ENCODE results near the gene RPLP2. TPM values are rescaled to one million over a fixed set of nuclear protein-coding genes. Genes with fewer than 3 reads are reported as not detected.

The RPLP2 gene
- total RNA-seq, 1 experiment from 2014 or later = 3,468 TPM

DNA sequence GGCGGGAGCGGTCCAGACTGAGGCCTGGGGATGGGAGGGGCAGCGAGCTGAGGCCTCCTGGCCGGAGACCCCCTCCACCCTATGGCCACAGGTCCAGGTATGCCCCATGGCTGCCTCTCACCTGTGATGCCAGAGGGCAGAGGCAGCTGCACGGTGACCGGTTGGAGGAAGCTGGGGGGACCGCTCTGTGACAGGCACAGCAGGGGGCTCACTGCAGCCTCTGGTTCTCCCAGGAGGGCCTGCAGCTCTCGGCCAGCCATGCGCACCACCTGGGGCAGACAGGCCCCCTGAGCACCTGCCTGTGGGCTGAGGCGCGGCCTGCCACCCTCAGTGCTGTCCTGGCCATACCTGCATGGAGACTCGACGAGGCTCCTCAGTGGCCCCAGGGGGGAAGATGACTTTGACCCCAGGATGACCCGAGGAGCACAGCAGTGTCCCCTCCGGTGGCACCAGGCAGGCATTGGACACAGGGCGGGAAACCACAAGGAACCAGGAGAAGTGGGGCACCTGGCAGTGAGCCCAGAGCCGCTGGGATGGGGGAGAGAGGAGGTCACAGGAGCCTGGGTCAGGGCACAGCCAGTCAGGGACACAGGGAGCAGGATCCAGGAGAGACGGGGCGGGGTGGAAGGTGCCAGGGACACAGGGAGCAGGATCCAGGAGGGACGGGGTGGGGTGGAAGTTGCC is 8.5 kb upstream of the RPLP2 start:
- in situ Hi-C loops (cut with HindIII; ENCODE audit: low pct_unique_long_range_greater_than_20kb, low sequenced_read_pairs) = no loop called here
- POLR2A ChIA-PET = no interaction called here

DNA sequence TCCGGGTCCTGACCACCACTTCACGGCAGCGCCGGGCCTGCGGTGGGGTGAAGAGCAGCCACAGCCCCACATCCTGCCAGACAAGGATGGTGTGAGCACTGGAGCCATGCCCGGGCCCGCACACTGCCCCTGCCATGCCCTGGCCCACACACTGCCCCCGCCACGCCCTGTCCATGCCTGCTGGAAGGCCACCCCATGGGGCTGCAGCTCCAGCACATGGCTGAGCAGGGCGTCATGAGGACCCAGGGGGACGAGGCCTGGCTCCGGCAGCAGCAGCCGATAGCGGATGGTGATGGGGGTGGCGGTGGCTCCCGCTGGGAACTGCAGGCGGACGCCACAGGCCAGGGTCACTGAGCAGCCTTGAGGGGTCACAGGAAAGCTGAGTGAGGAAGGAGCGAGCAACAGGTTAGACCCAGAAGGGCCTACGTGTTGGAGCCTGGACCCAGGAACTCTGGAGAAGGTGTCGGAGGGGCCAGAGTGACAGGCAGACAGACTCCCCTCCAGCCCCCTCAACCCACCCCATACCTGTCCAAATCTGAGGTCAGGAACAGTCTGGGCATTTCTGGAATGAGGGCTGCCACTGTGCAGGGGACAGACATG is 7.6 kb upstream of the RPLP2 start:
- intact Hi-C loops (cut with micrococcal nuclease; ENCODE audit: unreplicated experiment) = no loop called here
- no peak for TF ChIP-seq SIN3A (IDR thresholded peaks at IDR 0.05; ENCODE audit: borderline replicate concordance, insufficient read depth, low read depth, low read length)
- TF ChIP-seq, protein P1, sequence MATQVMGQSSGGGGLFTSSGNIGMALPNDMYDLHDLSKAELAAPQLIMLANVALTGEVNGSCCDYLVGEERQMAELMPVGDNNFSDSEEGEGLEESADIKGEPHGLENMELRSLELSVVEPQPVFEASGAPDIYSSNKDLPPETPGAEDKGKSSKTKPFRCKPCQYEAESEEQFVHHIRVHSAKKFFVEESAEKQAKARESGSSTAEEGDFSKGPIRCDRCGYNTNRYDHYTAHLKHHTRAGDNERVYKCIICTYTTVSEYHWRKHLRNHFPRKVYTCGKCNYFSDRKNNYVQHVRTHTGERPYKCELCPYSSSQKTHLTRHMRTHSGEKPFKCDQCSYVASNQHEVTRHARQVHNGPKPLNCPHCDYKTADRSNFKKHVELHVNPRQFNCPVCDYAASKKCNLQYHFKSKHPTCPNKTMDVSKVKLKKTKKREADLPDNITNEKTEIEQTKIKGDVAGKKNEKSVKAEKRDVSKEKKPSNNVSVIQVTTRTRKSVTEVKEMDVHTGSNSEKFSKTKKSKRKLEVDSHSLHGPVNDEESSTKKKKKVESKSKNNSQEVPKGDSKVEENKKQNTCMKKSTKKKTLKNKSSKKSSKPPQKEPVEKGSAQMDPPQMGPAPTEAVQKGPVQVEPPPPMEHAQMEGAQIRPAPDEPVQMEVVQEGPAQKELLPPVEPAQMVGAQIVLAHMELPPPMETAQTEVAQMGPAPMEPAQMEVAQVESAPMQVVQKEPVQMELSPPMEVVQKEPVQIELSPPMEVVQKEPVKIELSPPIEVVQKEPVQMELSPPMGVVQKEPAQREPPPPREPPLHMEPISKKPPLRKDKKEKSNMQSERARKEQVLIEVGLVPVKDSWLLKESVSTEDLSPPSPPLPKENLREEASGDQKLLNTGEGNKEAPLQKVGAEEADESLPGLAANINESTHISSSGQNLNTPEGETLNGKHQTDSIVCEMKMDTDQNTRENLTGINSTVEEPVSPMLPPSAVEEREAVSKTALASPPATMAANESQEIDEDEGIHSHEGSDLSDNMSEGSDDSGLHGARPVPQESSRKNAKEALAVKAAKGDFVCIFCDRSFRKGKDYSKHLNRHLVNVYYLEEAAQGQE (IDR thresholded peaks at IDR 0.05; ENCODE audit: insufficient read depth in 1 of 2, low read depth in 2 of 2, low read length in 1 of 2) = no peak
- TF ChIP-seq, protein P2, sequence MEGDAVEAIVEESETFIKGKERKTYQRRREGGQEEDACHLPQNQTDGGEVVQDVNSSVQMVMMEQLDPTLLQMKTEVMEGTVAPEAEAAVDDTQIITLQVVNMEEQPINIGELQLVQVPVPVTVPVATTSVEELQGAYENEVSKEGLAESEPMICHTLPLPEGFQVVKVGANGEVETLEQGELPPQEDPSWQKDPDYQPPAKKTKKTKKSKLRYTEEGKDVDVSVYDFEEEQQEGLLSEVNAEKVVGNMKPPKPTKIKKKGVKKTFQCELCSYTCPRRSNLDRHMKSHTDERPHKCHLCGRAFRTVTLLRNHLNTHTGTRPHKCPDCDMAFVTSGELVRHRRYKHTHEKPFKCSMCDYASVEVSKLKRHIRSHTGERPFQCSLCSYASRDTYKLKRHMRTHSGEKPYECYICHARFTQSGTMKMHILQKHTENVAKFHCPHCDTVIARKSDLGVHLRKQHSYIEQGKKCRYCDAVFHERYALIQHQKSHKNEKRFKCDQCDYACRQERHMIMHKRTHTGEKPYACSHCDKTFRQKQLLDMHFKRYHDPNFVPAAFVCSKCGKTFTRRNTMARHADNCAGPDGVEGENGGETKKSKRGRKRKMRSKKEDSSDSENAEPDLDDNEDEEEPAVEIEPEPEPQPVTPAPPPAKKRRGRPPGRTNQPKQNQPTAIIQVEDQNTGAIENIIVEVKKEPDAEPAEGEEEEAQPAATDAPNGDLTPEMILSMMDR (IDR thresholded peaks at IDR 0.05) = no peak
- no peak for TF ChIP-seq TCF7L2 (IDR thresholded peaks at IDR 0.05; ENCODE audit: low read depth, low read length)
- no peak for TF ChIP-seq POLR2AphosphoS5 (IDR thresholded peaks at IDR 0.05; ENCODE audit: low read depth, low read length)
- POLR2A ChIA-PET = no interaction called here
- no peak overlapping the region for H3K4me3 ChIP-seq (ENCODE audit: low read depth in 2 of 2, low read length in 2 of 2)
- in situ Hi-C loops (cut with HindIII; ENCODE audit: low pct_unique_long_range_greater_than_20kb, low sequenced_read_pairs) = no loop called here
- H3K36me3 ChIP-seq (ENCODE audit: control insufficient read depth, insufficient read depth, low read length) = no peaks in the 10 kb centered on the region
- H3K4me1 ChIP-seq (ENCODE audit: control insufficient read depth, insufficient read depth, low read length) = peaks cover 35% of the 10 kb centered on the region
- CTCF ChIA-PET = no interaction called here
- no peaks in the 10 kb centered on the region for H3K27me3 ChIP-seq (ENCODE audit: control insufficient read depth, insufficient read depth, low read length)
- ATAC-seq (no peak), DNase-seq (ENCODE audit: low read depth, low spot score) (no peak)
- no peak overlapping the region for H3K27ac ChIP-seq (ENCODE audit: low read length)
- no peaks in the 10 kb centered on the region for H3K9me3 ChIP-seq (ENCODE audit: control insufficient read depth, insufficient read depth, low read depth, low read length)
- BruUV-seq (replicated peaks) = no TSS peak

More for the DNA sequence above, 8.5 kb upstream of the RPLP2 start:
- Histone ChIP-seq H3K9me3 (ENCODE audit: control insufficient read depth, insufficient read depth, low read depth, low read length) (no peaks in the 10 kb centered on the region), H3K27ac (ENCODE audit: low read length) (no peak overlapping the region), H3K27me3 (ENCODE audit: control insufficient read depth, insufficient read depth, low read length) (no peaks in the 10 kb centered on the region), H3K4me3 (ENCODE audit: low read depth in 2 of 2, low read length in 2 of 2) (no peak overlapping the region), H3K4me1 (ENCODE audit: control insufficient read depth, insufficient read depth, low read length) (peaks cover 41% of the 10 kb centered on the region), H3K36me3 (ENCODE audit: control insufficient read depth, insufficient read depth, low read length) (no peaks in the 10 kb centered on the region)
- ATAC-seq = no peak
- no peak for DNase-seq (ENCODE audit: low read depth, low spot score)
- intact Hi-C loops (cut with micrococcal nuclease; ENCODE audit: unreplicated experiment) = no loop called here
- no TSS peak for BruUV-seq (replicated peaks)
- CTCF ChIA-PET = interaction anchor here (0.6 kb wide), 1 partner anchor 21 kb away, joined by 3 read pairs; no protein-coding TSS in a partner anchor
- no peak for TF ChIP-seq TCF7L2 (IDR thresholded peaks at IDR 0.05; ENCODE audit: low read depth, low read length)
- 0 out of 2 replicates have a peak, but pooled peaks have one; percentile 21 for TF ChIP-seq POLR2AphosphoS5 (IDR thresholded peaks at IDR 0.05; ENCODE audit: low read depth, low read length)
